Fibroblast of pulmonary artery (primary cell): Measurements from ENCODE around the gene TAGAP.
"Not testable (repeated sequence)": the region's sequence is repeated elsewhere in the genome, so short reads cannot be mapped to it uniquely, and the experiment has no call there.

Experiments
- DNase-seq: peaks from one replicate; pipeline ENCODE4 v3.0.0-alpha.2; 2010; ENCODE audit warnings: low read depth
- H3K4me3 ChIP-seq: replicated peaks from 2 replicates; pipeline ENCODE4 v1.5.1; 2011; ENCODE audit warnings: low read depth, mild to moderate bottlenecking, control low read depth, low read length, moderate library complexity
- TF ChIP-seq, protein P1 (sequence below): IDR thresholded peaks from 2 replicates; pipeline ENCODE4 v1.5.1; 2011; ENCODE audit warnings: mild to moderate bottlenecking, control low read depth, low read length, inconsistent platforms; ENCODE audit errors: missing control alignments

TAGAP gene

DNA sequence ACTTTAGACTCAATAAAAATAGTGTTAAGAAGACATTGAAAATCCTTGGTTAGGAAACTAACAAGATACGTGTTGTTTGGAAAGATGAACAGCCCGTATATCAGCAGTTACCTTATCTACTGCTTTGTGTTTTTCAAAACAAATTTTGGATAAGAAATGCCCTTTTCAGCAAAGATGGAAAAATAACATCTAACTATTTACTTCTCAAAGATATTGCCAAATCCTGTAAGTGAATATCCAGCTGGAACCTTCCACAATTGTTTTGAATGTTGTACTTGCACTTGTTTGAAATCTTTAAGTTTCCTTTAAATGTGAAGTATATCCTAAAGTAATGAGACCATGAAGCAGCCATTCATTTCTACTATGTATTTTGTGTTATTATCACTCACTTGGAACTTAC, 14.6 kb downstream of the TAGAP start:
- TF ChIP-seq, protein P1, sequence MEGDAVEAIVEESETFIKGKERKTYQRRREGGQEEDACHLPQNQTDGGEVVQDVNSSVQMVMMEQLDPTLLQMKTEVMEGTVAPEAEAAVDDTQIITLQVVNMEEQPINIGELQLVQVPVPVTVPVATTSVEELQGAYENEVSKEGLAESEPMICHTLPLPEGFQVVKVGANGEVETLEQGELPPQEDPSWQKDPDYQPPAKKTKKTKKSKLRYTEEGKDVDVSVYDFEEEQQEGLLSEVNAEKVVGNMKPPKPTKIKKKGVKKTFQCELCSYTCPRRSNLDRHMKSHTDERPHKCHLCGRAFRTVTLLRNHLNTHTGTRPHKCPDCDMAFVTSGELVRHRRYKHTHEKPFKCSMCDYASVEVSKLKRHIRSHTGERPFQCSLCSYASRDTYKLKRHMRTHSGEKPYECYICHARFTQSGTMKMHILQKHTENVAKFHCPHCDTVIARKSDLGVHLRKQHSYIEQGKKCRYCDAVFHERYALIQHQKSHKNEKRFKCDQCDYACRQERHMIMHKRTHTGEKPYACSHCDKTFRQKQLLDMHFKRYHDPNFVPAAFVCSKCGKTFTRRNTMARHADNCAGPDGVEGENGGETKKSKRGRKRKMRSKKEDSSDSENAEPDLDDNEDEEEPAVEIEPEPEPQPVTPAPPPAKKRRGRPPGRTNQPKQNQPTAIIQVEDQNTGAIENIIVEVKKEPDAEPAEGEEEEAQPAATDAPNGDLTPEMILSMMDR = no peak
- DNase-seq = no peak
- H3K4me3 ChIP-seq = no peak overlapping the region

DNA sequence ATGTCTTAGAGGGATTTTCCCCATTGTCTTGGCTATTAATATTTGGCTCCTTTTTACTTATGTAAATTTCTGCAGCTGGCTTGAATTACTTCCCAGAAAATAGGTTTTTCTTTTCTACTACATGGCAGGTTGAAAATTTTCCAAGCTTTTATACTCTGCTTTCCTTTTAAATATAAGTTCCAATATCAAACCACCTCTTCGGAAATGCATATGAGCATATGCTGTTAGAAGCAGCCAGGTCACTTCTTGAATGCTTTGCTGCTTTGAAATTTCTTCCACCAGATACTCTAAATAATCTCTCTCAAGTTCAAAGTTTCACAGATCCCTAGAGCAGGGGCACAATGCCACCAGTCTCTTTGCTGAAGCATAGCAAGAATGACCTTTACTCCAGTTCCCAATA, 19.6 kb downstream of the TAGAP start:
- DNase-seq, H3K4me3 ChIP-seq: not testable (repeated sequence)

DNA sequence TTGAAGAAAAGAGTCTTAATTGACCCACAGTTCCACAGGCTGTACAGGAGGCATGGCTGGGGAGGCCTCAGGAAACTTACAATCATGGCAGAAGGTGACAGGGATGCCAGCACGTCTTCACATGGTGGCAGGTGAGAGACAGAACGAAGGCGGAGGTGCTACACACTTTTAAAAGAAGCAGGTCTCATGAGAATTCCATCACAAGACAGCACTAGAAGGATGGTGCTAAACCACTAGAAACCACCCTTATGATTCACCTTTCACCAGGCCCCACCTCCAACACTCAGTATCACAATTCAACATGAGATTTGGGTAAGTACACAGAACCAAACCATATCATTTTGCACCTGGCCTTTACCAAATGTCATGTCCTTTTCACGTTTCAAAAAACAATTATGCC, 20.9 kb downstream of the TAGAP start:
- TF ChIP-seq, protein P1 = no peak
- no peak for DNase-seq
- no peak overlapping the region for H3K4me3 ChIP-seq

DNA sequence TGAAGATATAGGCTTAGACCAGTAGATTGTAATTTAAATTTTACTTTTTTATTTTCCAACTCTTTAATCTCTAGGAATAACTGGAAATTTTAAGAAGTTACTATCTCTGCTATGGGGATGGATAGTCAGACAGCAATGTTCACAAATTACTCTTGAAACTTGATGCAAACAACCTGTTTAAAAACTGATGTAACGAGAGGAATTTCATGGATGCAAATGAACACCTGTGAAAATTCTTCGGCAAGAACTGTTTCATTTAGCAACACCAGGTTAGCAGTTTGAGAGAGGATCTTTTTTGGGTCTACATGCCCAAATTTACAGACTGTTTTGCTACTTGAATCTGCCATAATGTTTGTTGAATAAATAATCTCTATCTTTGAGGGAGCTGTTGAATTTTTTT, 24.8 kb downstream of the TAGAP start:
- no peak for DNase-seq
- TF ChIP-seq, protein P1 = no peak
- no peak overlapping the region for H3K4me3 ChIP-seq

DNA sequence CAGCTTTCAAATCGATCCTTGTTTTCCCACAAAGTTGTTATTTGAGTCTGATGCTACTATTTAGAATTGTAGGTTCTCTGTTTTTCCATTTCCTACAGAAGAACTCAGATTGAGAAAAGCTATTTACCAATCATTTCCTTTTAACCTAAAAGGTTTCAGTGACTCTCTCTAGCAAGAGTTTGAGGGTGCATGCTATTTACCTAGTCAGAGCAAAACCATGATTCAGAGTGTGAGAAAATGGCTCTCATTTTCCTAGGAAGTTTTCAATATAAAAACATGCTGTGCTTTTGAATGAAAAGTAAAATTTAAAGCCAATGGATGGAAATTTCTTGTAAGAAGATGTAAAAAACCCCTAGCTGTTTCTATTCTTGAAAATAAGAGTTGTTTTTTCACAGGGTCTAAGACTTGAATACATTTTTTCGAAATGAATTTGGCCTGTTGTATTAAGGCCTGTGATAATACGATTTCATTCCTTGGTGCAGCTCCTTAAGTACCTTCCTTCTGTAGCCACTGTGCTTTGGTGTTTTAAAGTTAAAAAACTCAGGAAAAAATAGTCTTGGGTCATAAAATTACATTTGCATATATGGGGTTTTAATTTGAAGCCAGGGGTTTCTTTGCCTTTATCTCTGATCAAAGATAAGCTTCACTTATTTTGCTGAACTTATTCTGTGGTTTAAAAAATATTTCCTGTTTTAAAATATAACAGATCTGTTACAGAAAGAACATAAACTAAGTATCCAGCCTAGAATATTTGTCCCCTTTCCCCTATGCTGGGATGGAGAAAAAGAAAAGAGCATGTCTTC, 26.8 kb downstream of the TAGAP start:
- TF ChIP-seq, protein P1 = no peak
- no peak for DNase-seq
- H3K4me3 ChIP-seq = no peak overlapping the region

DNA sequence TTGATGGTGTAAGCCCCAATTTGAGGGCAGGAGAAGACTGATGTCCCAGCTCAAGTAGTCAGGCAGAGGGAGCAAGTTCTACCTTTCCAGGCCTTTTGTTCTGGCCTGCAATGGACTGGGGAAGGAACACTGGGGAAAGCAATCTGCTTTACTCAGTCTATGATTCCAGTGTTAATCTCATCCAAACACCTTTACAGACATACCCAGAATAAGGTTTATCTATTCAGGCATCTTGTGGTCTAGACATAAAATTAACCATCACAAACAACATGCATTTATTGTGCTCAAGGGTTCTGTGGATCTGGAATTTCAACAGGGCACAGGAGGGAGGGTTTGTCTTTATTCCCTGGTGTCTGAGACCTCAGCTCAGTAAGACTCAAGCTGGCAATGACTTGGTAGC, 30.4 kb downstream of the TAGAP start:
- no peak overlapping the region for H3K4me3 ChIP-seq
- TF ChIP-seq, protein P1 = no peak
- no peak for DNase-seq

DNA sequence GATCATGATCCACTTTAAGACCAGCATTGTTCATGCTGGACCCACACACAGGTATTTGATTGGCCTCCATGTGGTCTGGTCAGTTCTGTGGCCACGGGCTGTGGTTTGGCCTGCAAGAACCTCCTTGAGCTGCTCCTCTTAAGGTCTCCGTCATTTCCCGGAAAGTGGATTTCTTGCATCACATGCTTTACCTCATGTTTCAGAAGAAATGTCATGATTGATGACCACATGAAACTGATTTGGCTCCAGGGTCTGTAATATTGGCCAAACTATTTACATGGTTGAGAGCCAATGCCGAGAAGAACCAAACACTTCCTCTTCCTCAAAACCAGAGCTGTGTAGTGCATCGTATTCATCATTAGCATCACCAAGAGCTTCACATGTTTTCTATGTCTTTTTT, 31.6 kb downstream of the TAGAP start:
- TF ChIP-seq, protein P1 = no peak
- no peak overlapping the region for H3K4me3 ChIP-seq
- peak; percentile 29 for DNase-seq
